CD4-positive, alpha-beta memory T cell (primary cell): ENCODE data around the gene DOP1A. TPM values are rescaled to one million over a fixed set of nuclear protein-coding genes. Genes with fewer than 3 reads are reported as not detected.

Source experiments
- CTCF ChIA-PET: fragments of 350-600 bp; sonication (Branson Sonifier 250); formaldehyde crosslinking; loops from one replicate; lab custom pipeline; 2021; ENCODE audit warnings: inconsistent platforms; ENCODE audit not compliant: partially characterized antibody; lab: Charles Lee
- POLR2A ChIA-PET: fragments of 350-600 bp; sonication (Branson Sonifier 250); formaldehyde crosslinking; loops from one replicate; lab custom pipeline; 2021; ENCODE audit not compliant: partially characterized antibody; lab: Charles Lee
- DNase-seq, 5 donors: peaks; one replicate each; pipeline versions ENCODE4 v3.0.0 to v3.0.0-alpha.2; 2020 to 2022; ENCODE audit warnings: mixed read lengths in 1 of 5
- H3K27ac ChIP-seq: one replicate; pipeline ENCODE4 v1.7.0; 2013; ENCODE audit warnings: low read depth, low read length
- H3K27me3 ChIP-seq: 2 replicates; pipeline ENCODE4 v1.7.0; 2013; ENCODE audit warnings: mild to moderate bottlenecking, low read length, moderate library complexity; ENCODE audit not compliant: insufficient read depth
- H3K36me3 ChIP-seq: 2 replicates; pipeline ENCODE4 v1.7.0; 2013; ENCODE audit warnings: mild to moderate bottlenecking, low read length, moderate library complexity; ENCODE audit not compliant: insufficient read depth
- H3K4me1 ChIP-seq: 2 replicates; pipeline ENCODE4 v1.7.0; 2013; ENCODE audit warnings: mild to moderate bottlenecking, low read length, moderate library complexity; ENCODE audit not compliant: insufficient read depth
- H3K4me3 ChIP-seq, 2 donors: one replicate each; pipeline ENCODE4 v1.7.0; 2013; ENCODE audit warnings: low read length in 2 of 2, mild to moderate bottlenecking in 1 of 2
- H3K9me3 ChIP-seq, 2 donors: one replicate each; pipeline ENCODE4 v1.7.0; 2013; ENCODE audit warnings: low read length in 2 of 2, control low read depth in 1 of 2; ENCODE audit not compliant: control insufficient read depth in 1 of 2
- H3K27ac Mint-ChIP-seq, 7 donors: one replicate each; pipeline ENCODE4 v1.8.0; 2020 to 2021; ENCODE audit warnings: mixed read lengths in 7 of 7, mild to moderate bottlenecking in 6 of 7, inconsistent platforms in 3 of 7, moderate library complexity in 3 of 7
- H3K27me3 Mint-ChIP-seq, 2 donors: one replicate each; pipeline ENCODE4 v1.8.0; 2020 to 2021; ENCODE audit warnings: mixed read lengths in 2 of 2
- H3K36me3 Mint-ChIP-seq, 2 donors: one replicate each; pipeline ENCODE4 v1.8.0; 2020 to 2021; ENCODE audit warnings: mixed read lengths in 2 of 2, inconsistent platforms in 1 of 2, mild to moderate bottlenecking in 1 of 2
- H3K4me1 Mint-ChIP-seq, 4 donors: one replicate each; pipeline ENCODE4 v1.8.0; 2020 to 2021; ENCODE audit warnings: mixed read lengths in 4 of 4, mild to moderate bottlenecking in 1 of 4
- H3K4me3 Mint-ChIP-seq, 8 donors: one replicate each; pipeline ENCODE4 v1.8.0; 2020 to 2021; ENCODE audit warnings: mixed read lengths in 8 of 8, mild to moderate bottlenecking in 7 of 8, moderate library complexity in 6 of 8, inconsistent platforms in 3 of 8
- H3K9me3 Mint-ChIP-seq, 8 donors: one replicate each; pipeline ENCODE4 v1.8.0; 2020 to 2021; ENCODE audit warnings: mixed read lengths in 8 of 8, mild to moderate bottlenecking in 5 of 8, inconsistent platforms in 3 of 8, moderate library complexity in 1 of 8
- intact Hi-C: fragments of 100-400 bp; cut with micrococcal nuclease; formaldehyde crosslinking; loops from one replicate; pipeline ENCODE4 v1.15.1; 2023
- polyA plus RNA-seq, 2 donors: library from polyadenylated mRNA; unstranded; fragments of 300-500 nt; fragmentation: Illumina TruSeq; gene quantifications; one replicate each; pipeline ENCODE4 v1.2.3, GENCODE V29; 2021
- total RNA-seq, 2 experiments: library from RNA; stranded (reverse); gene quantifications; one replicate each; pipeline ENCODE4 v1.2.3, GENCODE V29; 2021

The DOP1A gene
- total and polyA plus RNA-seq, 4 experiments from 2014 or later: 0.88 to 36.6 (median 19.2) TPM

GRCh38 chr6:83061190-83061589 lies 6.3 kb upstream of the DOP1A start:
- Mint-ChIP-seq H3K4me3 (no peak overlapping the region), H3K27me3 (no peaks in the 10 kb centered on the region), H3K27ac (no peak overlapping the region), H3K9me3 (no peaks in the 10 kb centered on the region), H3K36me3 (peaks cover 11 to 16% of the 10 kb centered on the region in 2 donors), H3K4me1 (peaks cover 19 to 27% (median 24%) of the 10 kb centered on the region in 4 donors)
- Histone ChIP-seq H3K27me3 (no peaks in the 10 kb centered on the region), H3K4me1 (peaks cover 19% of the 10 kb centered on the region), H3K4me3 (no peak overlapping the region), H3K9me3 (no peaks in the 10 kb centered on the region), H3K36me3 (no peaks in the 10 kb centered on the region), H3K27ac (no peak overlapping the region)
- ChIA-PET POLR2A (no interaction called here), CTCF (no interaction called here)
- DNase-seq: no peak
- intact Hi-C loops: no loop called here

- no peaks in the 10 kb centered on the region for H3K36me3 ChIP-seq
- H3K4me1 ChIP-seq: peaks cover 19% of the 10 kb centered on the region
- H3K27me3 Mint-ChIP-seq: no peaks in the 10 kb centered on the region
- no peak overlapping the region for H3K4me3 ChIP-seq
- H3K9me3 Mint-ChIP-seq: no peaks in the 10 kb centered on the region
- no peak overlapping the region for H3K4me3 Mint-ChIP-seq
- H3K36me3 Mint-ChIP-seq: peaks cover 4 to 8% of the 10 kb centered on the region in 2 donors
- no peaks in the 10 kb centered on the region for H3K9me3 ChIP-seq
- intact Hi-C loops: no loop called here
- POLR2A ChIA-PET: no interaction called here
- peaks cover 19 to 28% (median 24%) of the 10 kb centered on the region in 4 donors for H3K4me1 Mint-ChIP-seq
- no peak overlapping the region for H3K27ac ChIP-seq
- CTCF ChIA-PET: no interaction called here
- no peak for DNase-seq
- H3K27ac Mint-ChIP-seq: no peak overlapping the region
- no peaks in the 10 kb centered on the region for H3K27me3 ChIP-seq
Observed at GRCh38 chr6:83062225-83062624, 5.2 kb upstream of the DOP1A start.

GRCh38 chr6:83065511-83066192 lies 1.8 kb upstream of the DOP1A start, which contains the start of gene UBE3D:
UBE3D (minus strand) TSS chr6:83065841; CDS start chr6:83065718, 123 bp downstream.
- CTCF ChIA-PET: interaction anchor here (0.7 to 7.8 kb wide), 60 partner anchors 8 to 1312 kb away, joined by 3 to 186 read pairs (median 6); partner anchors contain the start of genes CEP162, IBTK, PGM3 and PRSS35
- peaks cover 0 to 8% of the 10 kb centered on the region in 2 donors for H3K36me3 Mint-ChIP-seq
- no peaks in the 10 kb centered on the region for H3K36me3 ChIP-seq
- H3K27ac Mint-ChIP-seq: peak within 1 kb of the TSS; percentile 73 to 92 (median 83)
- peaks cover 0 to 1% (median 0%) of the 10 kb centered on the region in 8 donors for H3K9me3 Mint-ChIP-seq
- peak within 1 kb of the TSS; percentile 59 for H3K27ac ChIP-seq
- H3K4me1 Mint-ChIP-seq: peaks cover 27 to 49% (median 36%) of the 10 kb centered on the region in 4 donors
- DNase-seq: peak; percentile 86 to 91 (median 87)
- H3K4me3 ChIP-seq: peak within 1 kb of the TSS; percentile 72 to 79
- H3K4me3 Mint-ChIP-seq: peak within 1 kb of the TSS; percentile 90 to 95 (median 92)
- peaks cover 31% of the 10 kb centered on the region for H3K4me1 ChIP-seq
- POLR2A ChIA-PET: interaction anchor here (1.2 to 3.8 kb wide), 6 partner anchors 127 to 1312 kb away, joined by 4 to 18 read pairs (median 6); partner anchors contain the start of genes CYB5R4, PGM3 and RWDD2A
- H3K27me3 Mint-ChIP-seq: no peaks in the 10 kb centered on the region
- intact Hi-C loops: loop anchor here (2.0 to 5.0 kb wide), 2 partner anchors 57 to 1313 kb away; partner anchors contain the start of gene TENT5A
- no peaks in the 10 kb centered on the region for H3K9me3 ChIP-seq
- H3K27me3 ChIP-seq: no peaks in the 10 kb centered on the region

GRCh38 chr6:83068616-83069015 lies 1.1 kb downstream of the DOP1A start:
- H3K4me3 ChIP-seq: peak overlapping the region in 1 of 2 donors; percentile 84
- H3K36me3 ChIP-seq: no peaks in the 10 kb centered on the region
- Mint-ChIP-seq H3K9me3 (peaks cover 0 to 1% (median 0%) of the 10 kb centered on the region in 8 donors), H3K27ac (peak overlapping the region; percentile 92 to 97 (median 96)), H3K36me3 (peaks cover 0 to 5% of the 10 kb centered on the region in 2 donors), H3K4me3 (peak overlapping the region; percentile 86 to 99 (median 95)), H3K27me3 (no peaks in the 10 kb centered on the region), H3K4me1 (peaks cover 24 to 53% (median 39%) of the 10 kb centered on the region in 4 donors)
- peak overlapping the region; percentile 98 for H3K27ac ChIP-seq
- H3K9me3 ChIP-seq: no peaks in the 10 kb centered on the region
- intact Hi-C loops: loop anchor here (5.0 kb wide), 1 partner anchor 1316 kb away; the partner anchor contains the start of gene TENT5A
- ChIA-PET CTCF (interaction anchor here (1.5 to 7.8 kb wide), 8 partner anchors 10 to 820 kb away, joined by 3 to 186 read pairs (median 29); partner anchors contain the start of genes IBTK, PGM3 and RWDD2A), POLR2A (interaction anchor here (3.8 kb wide), 1 partner anchor 147 kb away, joined by 18 read pairs; no protein-coding TSS in a partner anchor)
- H3K27me3 ChIP-seq: no peaks in the 10 kb centered on the region
- no peak for DNase-seq
- H3K4me1 ChIP-seq: peaks cover 30% of the 10 kb centered on the region

- no peak overlapping the region for H3K27ac ChIP-seq
- no peaks in the 10 kb centered on the region for H3K27me3 ChIP-seq
- intact Hi-C loops: loop anchor here (5.0 kb wide), 1 partner anchor 1317 kb away; the partner anchor contains the start of gene TENT5A
- peaks cover 0 to 1% (median 0%) of the 10 kb centered on the region in 8 donors for H3K9me3 Mint-ChIP-seq
- no peak overlapping the region for H3K4me3 Mint-ChIP-seq
- H3K36me3 Mint-ChIP-seq: peaks cover 0 to 5% of the 10 kb centered on the region in 2 donors
- H3K4me3 ChIP-seq: no peak overlapping the region
- H3K27me3 Mint-ChIP-seq: no peaks in the 10 kb centered on the region
- no peaks in the 10 kb centered on the region for H3K9me3 ChIP-seq
- ChIA-PET CTCF (interaction anchor here (0.8 to 7.8 kb wide), 6 partner anchors 11 to 799 kb away, joined by 3 to 186 read pairs (median 3); no protein-coding TSS in a partner anchor), POLR2A (no interaction called here)
- H3K4me1 Mint-ChIP-seq: peaks cover 22 to 43% (median 33%) of the 10 kb centered on the region in 4 donors
- peaks cover 24% of the 10 kb centered on the region for H3K4me1 ChIP-seq
- no peak for DNase-seq
- H3K36me3 ChIP-seq: no peaks in the 10 kb centered on the region
- H3K27ac Mint-ChIP-seq: no peak overlapping the region
Observed at GRCh38 chr6:83069633-83070032, 2.2 kb downstream of the DOP1A start.

GRCh38 chr6:83071023-83071422 lies 3.6 kb downstream of the DOP1A start:
- no peak overlapping the region for H3K27ac ChIP-seq
- H3K27me3 ChIP-seq: no peaks in the 10 kb centered on the region
- CTCF ChIA-PET: interaction anchor here (0.7 to 1.3 kb wide), 2 partner anchors 145 to 801 kb away, joined by 3 read pairs; no protein-coding TSS in a partner anchor
- H3K4me1 Mint-ChIP-seq: peaks cover 15 to 36% (median 24%) of the 10 kb centered on the region in 4 donors
- intact Hi-C loops: no loop called here
- POLR2A ChIA-PET: no interaction called here
- no peak overlapping the region for H3K27ac Mint-ChIP-seq
- no peaks in the 10 kb centered on the region for H3K27me3 Mint-ChIP-seq
- H3K4me3 Mint-ChIP-seq: no peak overlapping the region
- H3K9me3 Mint-ChIP-seq: peaks cover 0 to 1% (median 0%) of the 10 kb centered on the region in 8 donors
- H3K4me1 ChIP-seq: peaks cover 14% of the 10 kb centered on the region
- no peaks in the 10 kb centered on the region for H3K9me3 ChIP-seq
- no peaks in the 10 kb centered on the region for H3K36me3 ChIP-seq
- H3K36me3 Mint-ChIP-seq: peaks cover 8% of the 10 kb centered on the region in 2 donors
- H3K4me3 ChIP-seq: no peak overlapping the region
- DNase-seq: no peak

GRCh38 chr6:83071707-83072106 lies 4.2 kb downstream of the DOP1A start:
- peaks cover 13 to 34% (median 23%) of the 10 kb centered on the region in 4 donors for H3K4me1 Mint-ChIP-seq
- H3K4me3 Mint-ChIP-seq: no peak overlapping the region
- ChIA-PET POLR2A (no interaction called here), CTCF (interaction anchor here (0.7 to 1.6 kb wide), 2 partner anchors 143 to 144 kb away, joined by 3 to 10 read pairs; no protein-coding TSS in a partner anchor)
- no peak overlapping the region for H3K27ac Mint-ChIP-seq
- intact Hi-C loops: no loop called here
- no peaks in the 10 kb centered on the region for H3K27me3 ChIP-seq
- no peaks in the 10 kb centered on the region for H3K9me3 ChIP-seq
- no peaks in the 10 kb centered on the region for H3K27me3 Mint-ChIP-seq
- peaks cover 9 to 15% of the 10 kb centered on the region in 2 donors for H3K36me3 Mint-ChIP-seq
- peaks cover 12% of the 10 kb centered on the region for H3K4me1 ChIP-seq
- no peaks in the 10 kb centered on the region for H3K36me3 ChIP-seq
- H3K9me3 Mint-ChIP-seq: peaks cover 0 to 1% (median 0%) of the 10 kb centered on the region in 8 donors
- DNase-seq: no peak
- no peak overlapping the region for H3K4me3 ChIP-seq
- no peak overlapping the region for H3K27ac ChIP-seq
